H1 (cell line): Measurements from ENCODE around the gene ZFHX2. TPM values are rescaled to one million over a fixed set of nuclear protein-coding genes. Genes with fewer than 3 reads are reported as not detected.
A peak's percentile ranks its signal among the peaks of the same experiment; 100 is the strongest.

Source experiments
- BRCA1 ChIP-seq: IDR thresholded peaks from 2 replicates; pipeline ENCODE4 v1.6.1; 2012; ENCODE audit warnings: low read depth, low read length, improper control_type of control experiment
- CHD2 ChIP-seq: IDR thresholded peaks from 2 replicates; pipeline ENCODE4 v1.6.1; 2012; ENCODE audit warnings: low read length, improper control_type of control experiment
- CREB1 ChIP-seq: IDR thresholded peaks from 2 replicates; pipeline ENCODE4 v1.6.1; 2012; ENCODE audit warnings: inconsistent platforms
- CTBP2 ChIP-seq: IDR thresholded peaks from 2 replicates; pipeline ENCODE4 v1.7.0; 2011; ENCODE audit warnings: borderline replicate concordance, mild to moderate bottlenecking, moderate library complexity, mixed read lengths, low read length; ENCODE audit not compliant: insufficient read depth, insufficient read length
- FOSL1 ChIP-seq: IDR thresholded peaks from 2 replicates; pipeline ENCODE4 v1.6.1; 2011; ENCODE audit warnings: mild to moderate bottlenecking, low read depth, low read length, moderate library complexity; ENCODE audit not compliant: insufficient read depth
- KDM5A ChIP-seq: fragments of 200-600 bp; IDR thresholded peaks from 2 replicates; pipeline ENCODE4 v1.7.1; 2012; ENCODE audit warnings: mild to moderate bottlenecking, low read length, inconsistent platforms, mixed read lengths
- NRF1 ChIP-seq: IDR thresholded peaks from 2 replicates; pipeline ENCODE4 v1.6.1; 2011; ENCODE audit warnings: mild to moderate bottlenecking, low read depth, low read length, improper control_type of control experiment
- SP1 ChIP-seq: IDR thresholded peaks from 2 replicates; pipeline ENCODE4 v1.6.1; 2011; ENCODE audit warnings: low read depth, low read length
- SP4 ChIP-seq: IDR thresholded peaks from 2 replicates; pipeline ENCODE4 v1.6.1; 2012; ENCODE audit warnings: low read length, inconsistent platforms
- TBP ChIP-seq: IDR thresholded peaks from 2 replicates; pipeline ENCODE4 v1.6.1; 2011; ENCODE audit warnings: low read depth, low read length, improper control_type of control experiment
- TEAD4 ChIP-seq: IDR thresholded peaks from 2 replicates; pipeline ENCODE4 v1.6.1; 2012; ENCODE audit warnings: low read depth, low read length, inconsistent platforms, mixed read lengths
- polyA plus RNA-seq, 7 experiments: library from polyadenylated mRNA; depleted of rRNA in 3 of 7; stranded (reverse) in 5 of 7; unstranded in 2 of 7; fragments of >200 nt in 5 of 7; fragments of 200-250 nt in 2 of 7; gene quantifications; 1 replicate in 5 of 7; 2 replicates in 1 of 7; 4 replicates in 1 of 7; pipeline versions ENCODE4 v1.2.1 to v1.2.3, GENCODE V29; 2011 to 2013; ENCODE audit warnings: missing spikeins in 2 of 7, mixed read lengths in 2 of 7
- total RNA-seq: library from RNA; stranded (reverse); fragmentation: NEBNext Ultra II Directional; extraction: Animal tissue kit (Norgen Biotek cat#: 25700); gene quantifications from 2 replicates; pipeline ENCODE4 v1.2.1, GENCODE V29; 2021
- TF ChIP-seq, protein P1 (sequence below): fragments of 300-600 bp; sonication (generic); IDR thresholded peaks from 2 replicates; pipeline ENCODE4 v1.7.1; 2012; ENCODE audit warnings: low read length, moderate library complexity, mild to moderate bottlenecking, inconsistent platforms; ENCODE audit not compliant: insufficient replicate concordance

ZFHX2 gene
- total and polyA plus RNA-seq, 2 of the 8 experiments (the other 6 are each of a cell fraction or from before 2014, with no cell fraction given) = 2.7 to 27.0 TPM

GRCh38 chr14:23562822-23563472 lies 11.4 kb upstream of the ZFHX2 start (continued):
- 0 out of 2 replicates have a peak, but pooled peaks have one; percentile 10 for TF ChIP-seq BRCA1
- TF ChIP-seq TBP = no peak
- no peak for TF ChIP-seq KDM5A
- TF ChIP-seq CHD2 = peak; percentile 54; the same call in 1 of the 2 replicates
- no peak for TF ChIP-seq TEAD4
- 0 out of 2 replicates have a peak, but pooled peaks have one; percentile 22 for TF ChIP-seq SP4
- no peak for TF ChIP-seq SP1
- TF ChIP-seq NRF1 = no peak
- no peak for TF ChIP-seq CTBP2
- TF ChIP-seq CREB1 = no peak
- TF ChIP-seq, protein P1, sequence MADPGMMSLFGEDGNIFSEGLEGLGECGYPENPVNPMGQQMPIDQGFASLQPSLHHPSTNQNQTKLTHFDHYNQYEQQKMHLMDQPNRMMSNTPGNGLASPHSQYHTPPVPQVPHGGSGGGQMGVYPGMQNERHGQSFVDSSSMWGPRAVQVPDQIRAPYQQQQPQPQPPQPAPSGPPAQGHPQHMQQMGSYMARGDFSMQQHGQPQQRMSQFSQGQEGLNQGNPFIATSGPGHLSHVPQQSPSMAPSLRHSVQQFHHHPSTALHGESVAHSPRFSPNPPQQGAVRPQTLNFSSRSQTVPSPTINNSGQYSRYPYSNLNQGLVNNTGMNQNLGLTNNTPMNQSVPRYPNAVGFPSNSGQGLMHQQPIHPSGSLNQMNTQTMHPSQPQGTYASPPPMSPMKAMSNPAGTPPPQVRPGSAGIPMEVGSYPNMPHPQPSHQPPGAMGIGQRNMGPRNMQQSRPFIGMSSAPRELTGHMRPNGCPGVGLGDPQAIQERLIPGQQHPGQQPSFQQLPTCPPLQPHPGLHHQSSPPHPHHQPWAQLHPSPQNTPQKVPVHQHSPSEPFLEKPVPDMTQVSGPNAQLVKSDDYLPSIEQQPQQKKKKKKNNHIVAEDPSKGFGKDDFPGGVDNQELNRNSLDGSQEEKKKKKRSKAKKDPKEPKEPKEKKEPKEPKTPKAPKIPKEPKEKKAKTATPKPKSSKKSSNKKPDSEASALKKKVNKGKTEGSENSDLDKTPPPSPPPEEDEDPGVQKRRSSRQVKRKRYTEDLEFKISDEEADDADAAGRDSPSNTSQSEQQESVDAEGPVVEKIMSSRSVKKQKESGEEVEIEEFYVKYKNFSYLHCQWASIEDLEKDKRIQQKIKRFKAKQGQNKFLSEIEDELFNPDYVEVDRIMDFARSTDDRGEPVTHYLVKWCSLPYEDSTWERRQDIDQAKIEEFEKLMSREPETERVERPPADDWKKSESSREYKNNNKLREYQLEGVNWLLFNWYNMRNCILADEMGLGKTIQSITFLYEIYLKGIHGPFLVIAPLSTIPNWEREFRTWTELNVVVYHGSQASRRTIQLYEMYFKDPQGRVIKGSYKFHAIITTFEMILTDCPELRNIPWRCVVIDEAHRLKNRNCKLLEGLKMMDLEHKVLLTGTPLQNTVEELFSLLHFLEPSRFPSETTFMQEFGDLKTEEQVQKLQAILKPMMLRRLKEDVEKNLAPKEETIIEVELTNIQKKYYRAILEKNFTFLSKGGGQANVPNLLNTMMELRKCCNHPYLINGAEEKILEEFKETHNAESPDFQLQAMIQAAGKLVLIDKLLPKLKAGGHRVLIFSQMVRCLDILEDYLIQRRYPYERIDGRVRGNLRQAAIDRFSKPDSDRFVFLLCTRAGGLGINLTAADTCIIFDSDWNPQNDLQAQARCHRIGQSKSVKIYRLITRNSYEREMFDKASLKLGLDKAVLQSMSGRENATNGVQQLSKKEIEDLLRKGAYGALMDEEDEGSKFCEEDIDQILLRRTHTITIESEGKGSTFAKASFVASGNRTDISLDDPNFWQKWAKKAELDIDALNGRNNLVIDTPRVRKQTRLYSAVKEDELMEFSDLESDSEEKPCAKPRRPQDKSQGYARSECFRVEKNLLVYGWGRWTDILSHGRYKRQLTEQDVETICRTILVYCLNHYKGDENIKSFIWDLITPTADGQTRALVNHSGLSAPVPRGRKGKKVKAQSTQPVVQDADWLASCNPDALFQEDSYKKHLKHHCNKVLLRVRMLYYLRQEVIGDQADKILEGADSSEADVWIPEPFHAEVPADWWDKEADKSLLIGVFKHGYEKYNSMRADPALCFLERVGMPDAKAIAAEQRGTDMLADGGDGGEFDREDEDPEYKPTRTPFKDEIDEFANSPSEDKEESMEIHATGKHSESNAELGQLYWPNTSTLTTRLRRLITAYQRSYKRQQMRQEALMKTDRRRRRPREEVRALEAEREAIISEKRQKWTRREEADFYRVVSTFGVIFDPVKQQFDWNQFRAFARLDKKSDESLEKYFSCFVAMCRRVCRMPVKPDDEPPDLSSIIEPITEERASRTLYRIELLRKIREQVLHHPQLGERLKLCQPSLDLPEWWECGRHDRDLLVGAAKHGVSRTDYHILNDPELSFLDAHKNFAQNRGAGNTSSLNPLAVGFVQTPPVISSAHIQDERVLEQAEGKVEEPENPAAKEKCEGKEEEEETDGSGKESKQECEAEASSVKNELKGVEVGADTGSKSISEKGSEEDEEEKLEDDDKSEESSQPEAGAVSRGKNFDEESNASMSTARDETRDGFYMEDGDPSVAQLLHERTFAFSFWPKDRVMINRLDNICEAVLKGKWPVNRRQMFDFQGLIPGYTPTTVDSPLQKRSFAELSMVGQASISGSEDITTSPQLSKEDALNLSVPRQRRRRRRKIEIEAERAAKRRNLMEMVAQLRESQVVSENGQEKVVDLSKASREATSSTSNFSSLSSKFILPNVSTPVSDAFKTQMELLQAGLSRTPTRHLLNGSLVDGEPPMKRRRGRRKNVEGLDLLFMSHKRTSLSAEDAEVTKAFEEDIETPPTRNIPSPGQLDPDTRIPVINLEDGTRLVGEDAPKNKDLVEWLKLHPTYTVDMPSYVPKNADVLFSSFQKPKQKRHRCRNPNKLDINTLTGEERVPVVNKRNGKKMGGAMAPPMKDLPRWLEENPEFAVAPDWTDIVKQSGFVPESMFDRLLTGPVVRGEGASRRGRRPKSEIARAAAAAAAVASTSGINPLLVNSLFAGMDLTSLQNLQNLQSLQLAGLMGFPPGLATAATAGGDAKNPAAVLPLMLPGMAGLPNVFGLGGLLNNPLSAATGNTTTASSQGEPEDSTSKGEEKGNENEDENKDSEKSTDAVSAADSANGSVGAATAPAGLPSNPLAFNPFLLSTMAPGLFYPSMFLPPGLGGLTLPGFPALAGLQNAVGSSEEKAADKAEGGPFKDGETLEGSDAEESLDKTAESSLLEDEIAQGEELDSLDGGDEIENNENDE = no peak
- TF ChIP-seq FOSL1 = no peak
